HT1080 (cell line): ENCODE results near the gene CCSER2. TPM values are rescaled to one million over a fixed set of nuclear protein-coding genes. Genes with fewer than 3 reads are reported as not detected.
"Not testable (repeated sequence)": the region's sequence is repeated elsewhere in the genome, so short reads cannot be mapped to it uniquely, and the experiment has no call there.

Source experiments
- DNase-seq: peaks from one replicate; pipeline ENCODE4 v3.0.0-alpha.2; 2015; ENCODE audit warnings: low read depth
- total RNA-seq: library from RNA; depleted of rRNA; stranded (reverse); fragments of >200 nt; shearing (Covaris generic); gene quantifications from 2 replicates; pipeline ENCODE4 v1.2.3, GENCODE V29; 2014

The CCSER2 gene
- total RNA-seq, 1 experiment from 2014 or later: 24.5 TPM

DNA sequence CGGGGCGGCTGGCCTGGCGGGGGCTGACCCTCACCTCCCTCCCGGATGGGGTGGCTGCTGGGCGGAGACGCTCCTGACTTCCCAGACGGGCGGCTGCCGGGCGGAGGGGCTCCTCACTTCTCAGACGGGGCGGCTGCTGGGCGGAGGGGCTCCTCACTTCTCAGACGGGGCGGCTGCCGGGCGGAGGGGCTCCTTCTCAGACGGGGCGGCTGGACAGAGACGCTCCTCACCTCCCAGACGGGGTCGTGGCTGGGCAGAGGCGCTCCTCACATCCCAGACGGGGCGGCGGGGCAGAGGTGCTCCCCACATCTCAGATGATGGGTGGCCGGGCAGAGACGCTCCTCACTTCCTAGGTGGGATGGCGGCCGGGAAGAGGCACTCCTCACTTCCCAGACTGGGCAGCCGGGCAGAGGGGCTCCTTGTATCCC, 19.2 kb downstream of the CCSER2 start:
- DNase-seq: not testable (repeated sequence)

DNA sequence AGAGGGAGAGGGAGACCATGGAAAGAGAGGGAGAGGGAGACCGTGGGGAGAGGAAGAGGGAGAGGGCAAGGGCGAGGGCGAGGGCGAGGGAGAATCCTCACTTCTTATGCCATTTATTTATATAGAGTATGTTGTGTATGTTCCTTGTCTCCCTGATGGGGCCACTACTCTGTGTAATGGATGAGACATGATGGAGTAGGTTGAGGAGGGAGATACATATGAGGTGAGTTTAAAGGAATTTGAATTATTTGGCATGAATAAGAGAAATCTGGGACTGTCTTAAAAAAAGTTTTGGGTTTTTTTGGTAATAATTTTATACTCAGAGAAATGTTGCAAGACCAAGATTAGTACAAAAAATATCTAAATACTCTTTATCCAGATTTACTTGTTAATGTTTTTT, 20.1 kb downstream of the CCSER2 start:
- DNase-seq: peak; percentile 62

DNA sequence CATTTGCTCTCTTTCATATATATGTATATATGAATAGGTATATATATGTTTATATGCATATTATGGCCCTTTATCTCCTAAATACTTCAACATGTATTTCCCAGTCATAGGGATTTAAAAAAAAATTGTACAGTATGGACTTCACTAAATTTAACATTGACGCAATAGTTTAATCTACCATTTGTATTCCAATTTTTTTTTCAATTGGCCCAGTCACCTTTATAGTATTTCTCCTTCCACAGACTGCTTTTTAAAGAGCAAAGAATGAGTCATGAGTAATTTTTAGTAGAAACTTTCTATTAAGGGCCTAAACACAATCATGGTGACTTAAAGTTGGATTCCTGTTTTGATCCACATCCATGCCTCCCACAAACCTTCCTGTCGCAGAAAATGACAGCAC, 20.5 kb downstream of the CCSER2 start:
- DNase-seq: peak; percentile 72

DNA sequence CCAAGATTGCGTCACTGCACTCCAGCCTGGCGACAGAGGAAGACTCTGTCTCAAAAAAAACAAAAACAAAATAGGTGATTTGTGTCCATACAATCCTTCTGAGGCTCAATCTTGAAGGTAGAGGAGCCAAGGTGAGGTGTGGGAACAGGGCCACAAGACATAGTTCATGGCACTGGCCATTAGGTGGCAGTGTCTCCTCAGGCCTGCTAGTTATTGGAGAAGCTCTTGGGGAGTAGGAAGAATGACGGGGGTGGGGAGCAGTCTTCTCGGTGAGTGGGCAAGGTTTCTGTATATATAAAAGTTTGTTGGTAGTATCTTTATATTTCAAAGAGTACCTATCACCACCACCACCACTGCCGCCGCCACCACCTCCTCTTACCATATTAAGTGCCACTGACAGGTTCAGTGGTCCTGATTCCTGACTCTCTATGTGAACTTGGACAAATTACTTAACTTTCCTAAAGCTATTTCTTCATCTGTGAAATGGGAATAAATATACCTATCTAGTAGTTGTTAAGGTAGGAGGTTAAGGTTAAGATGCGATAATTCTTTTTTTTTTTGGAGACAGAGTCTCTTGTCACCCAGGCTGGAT, 24.0 kb downstream of the CCSER2 start:
- DNase-seq: peak; percentile 49

DNA sequence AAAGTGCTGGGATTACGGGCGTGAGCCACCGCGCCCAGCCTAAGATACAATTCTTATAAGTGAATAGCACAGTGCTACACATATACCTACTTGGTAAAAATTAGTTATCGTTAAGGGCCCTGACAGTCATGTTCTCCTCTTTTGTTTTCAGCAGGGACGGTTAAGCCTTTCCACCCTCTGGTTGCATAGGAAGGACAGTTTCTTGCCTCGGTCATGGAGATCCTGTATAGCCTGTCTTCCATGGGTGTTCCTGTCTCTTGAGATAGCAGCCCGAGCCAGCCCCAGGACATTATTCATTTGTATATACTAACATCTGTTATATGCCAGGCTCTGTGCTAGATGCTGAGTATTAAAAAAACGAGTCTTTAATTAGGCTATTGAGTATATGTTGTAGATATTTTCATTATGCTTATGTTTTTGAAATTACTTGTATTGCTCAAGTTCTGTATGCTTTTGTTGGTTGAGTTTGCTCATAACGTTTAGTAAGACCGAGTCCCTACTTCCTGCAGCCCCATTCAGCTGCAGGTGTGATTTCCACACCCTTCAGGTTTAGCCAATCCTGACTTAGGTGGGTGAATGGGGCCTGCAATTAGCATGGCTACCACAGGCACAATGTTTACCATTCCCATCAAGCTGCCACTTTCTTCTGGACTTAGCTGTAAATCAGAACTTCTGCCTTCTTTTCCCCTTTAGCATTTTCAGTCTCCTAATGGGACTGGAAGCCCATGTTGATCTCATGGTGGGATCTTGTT, 24.8 kb downstream of the CCSER2 start:
- no peak for DNase-seq

DNA sequence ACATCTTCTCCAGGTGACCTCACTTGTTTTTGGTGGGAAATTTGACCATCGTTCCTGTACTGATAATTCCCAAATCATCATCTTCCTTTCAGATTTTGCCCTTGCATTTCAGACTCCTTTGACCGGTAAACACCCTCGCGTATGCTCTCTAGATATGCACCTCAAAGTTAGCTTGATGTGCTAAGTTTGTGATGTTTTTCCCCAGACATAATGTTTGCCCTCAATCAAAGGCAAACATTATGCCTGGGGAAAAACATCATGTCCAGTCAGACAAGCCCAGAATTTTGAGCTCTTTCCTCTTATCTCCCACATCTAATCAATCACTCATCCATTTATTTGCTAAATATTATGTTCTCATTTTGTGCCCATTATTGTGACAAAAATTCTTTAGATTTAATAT, 26.2 kb downstream of the CCSER2 start:
- no peak for DNase-seq

DNA sequence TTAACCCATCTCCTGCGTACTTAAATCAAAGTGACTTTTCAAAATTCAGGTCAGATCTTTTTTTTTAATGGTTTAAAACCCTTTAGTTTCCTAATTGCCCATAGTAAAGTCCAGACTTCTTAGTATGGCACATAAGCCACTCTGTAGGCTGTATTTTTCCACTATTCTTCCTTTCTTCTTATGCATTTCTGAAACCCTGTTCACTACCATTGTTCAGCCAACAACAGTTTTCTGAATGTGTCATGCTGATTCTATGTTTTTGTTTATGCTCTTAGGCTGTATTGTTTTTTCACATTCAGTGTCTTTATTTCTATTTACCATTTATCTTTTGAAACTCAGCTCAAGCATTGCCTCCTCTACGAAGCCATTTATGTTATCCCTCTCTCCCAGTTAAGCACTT, 26.7 kb downstream of the CCSER2 start:
- no peak for DNase-seq

DNA sequence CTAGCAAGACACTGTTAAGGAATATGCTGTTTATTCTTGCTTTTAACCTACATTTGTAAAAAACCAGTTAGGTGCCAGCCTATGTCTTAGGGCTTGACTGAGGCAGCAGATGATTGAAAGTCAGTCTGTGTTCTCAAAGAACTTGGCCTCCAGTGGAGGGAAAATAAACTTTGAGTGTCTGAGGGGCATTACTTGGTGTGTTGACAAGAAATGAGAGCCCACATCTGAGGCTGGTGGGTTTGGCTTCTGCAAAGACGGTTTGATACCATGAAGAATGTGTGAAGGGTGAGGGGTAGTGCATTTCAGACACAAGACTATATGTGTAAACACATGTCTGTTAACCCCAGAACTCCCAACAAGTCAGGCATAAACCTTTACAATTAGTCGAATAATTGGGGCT, 28.5 kb downstream of the CCSER2 start:
- no peak for DNase-seq

DNA sequence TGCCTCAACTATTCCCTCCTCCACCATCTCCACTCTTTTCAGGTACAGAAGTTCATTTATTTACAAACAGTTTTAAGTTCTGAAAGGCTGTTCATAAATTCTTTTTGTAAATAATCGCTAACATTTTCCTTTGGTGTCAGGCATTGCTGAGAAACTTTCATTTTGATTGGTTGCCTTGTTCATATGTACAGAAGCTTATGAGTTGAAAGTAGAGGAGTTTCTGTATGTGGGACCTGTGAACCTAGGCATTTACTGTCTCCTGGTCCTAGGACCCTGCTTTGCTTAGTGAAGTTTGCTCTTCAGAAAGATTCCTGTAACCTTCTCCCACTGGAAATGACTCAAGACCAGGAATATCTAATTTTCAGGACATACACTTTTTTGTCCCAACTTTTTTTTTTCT, 30.4 kb downstream of the CCSER2 start:
- DNase-seq: no peak

DNA sequence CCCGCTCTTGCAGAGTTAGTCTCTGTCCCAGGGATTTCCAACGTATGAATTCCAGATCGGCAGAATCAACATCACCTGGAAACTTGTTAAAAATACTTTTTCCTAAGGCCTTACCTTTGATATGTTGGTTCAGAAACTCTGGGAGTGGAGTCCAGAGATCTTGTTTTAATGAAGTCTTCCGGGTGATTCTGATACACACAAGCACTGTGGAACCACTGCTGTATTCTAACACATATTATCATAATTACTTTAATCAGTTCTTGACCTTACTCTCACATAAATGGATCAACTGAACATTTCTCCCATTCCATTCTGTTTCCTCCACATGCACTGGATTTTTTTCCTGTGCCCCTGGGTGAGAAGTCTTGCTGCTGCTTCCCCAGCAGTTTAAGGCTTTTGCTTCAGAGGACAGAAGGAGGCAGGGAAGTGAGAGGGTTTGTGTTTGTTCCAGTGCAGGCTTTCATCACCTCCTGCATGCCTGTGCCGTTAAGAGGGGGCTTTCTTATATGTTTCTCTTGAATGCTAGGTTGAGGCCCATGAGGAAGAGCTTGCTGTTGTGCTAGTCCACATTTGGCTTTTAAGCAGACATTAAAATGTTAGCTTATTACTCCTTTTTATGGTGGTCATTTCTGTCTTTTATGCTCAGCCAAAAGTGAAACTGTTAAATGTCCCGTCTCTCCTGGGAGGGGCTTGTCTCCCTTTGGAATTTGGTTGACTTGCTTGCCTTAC, 32.4 kb downstream of the CCSER2 start:
- DNase-seq: peak; percentile 42

DNA sequence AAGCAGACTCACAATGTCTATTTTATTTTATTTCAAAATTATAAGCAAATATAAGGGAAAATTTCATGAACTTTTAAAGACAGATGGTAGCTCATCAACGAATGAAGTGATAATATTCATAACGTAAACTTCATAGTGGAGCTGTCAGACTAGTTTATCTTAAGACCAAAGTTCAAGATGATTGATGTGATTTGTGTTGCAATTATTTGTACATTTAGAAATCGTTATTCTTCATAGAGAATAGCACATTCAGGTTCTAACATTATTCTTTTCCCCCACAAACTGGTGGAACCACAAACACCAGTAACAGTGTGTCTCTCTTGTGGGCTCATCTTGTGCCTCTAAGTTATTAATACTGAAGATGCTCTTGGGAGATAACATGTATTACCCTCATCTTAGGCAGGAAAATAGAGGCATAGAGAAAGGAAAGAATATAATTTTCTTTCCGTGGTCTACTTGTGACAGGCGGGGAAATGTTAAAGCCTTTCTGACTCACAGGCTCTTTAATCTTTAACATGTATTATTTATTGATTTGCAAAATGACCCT, 37.0 kb downstream of the CCSER2 start:
- no peak for DNase-seq

DNA sequence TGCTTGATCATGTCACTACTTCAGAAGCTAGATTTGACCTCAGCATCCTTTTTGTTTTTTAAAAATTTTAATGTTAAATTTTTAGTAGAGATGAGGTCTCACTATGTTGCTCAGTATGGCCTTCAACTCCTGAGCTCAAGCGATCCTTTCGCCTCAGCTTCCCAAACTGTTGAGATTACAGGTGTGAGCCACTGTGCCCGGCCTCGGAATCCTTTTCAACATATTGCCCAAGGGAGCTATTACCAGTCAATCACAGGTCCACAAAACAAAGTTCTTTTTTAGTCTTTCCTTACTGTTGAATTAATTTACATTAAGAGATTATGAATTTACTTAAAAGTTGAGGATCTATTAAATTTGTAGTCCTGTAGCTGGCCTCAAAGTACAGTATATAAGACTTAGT, 37.7 kb downstream of the CCSER2 start:
- no peak for DNase-seq

DNA sequence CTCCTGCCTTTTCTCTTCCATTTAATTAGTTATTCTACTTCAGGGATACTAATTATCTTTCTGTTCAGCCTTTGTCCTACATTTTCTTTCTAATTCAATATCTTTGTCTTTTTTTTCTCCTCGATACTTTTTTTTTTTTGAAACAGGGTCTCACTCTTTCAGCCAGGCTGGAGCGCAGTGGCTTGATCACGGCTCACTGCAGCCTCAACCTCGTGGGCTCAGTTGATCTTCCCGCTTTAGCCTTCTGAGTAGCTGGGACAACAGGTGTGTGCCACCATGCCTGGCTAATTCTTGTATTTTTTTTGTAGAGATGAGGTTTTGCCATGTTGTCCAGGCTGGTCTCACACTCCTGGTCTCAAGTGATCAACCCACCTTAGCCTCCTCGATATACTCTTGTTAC, 38.9 kb downstream of the CCSER2 start:
- DNase-seq: no peak

DNA sequence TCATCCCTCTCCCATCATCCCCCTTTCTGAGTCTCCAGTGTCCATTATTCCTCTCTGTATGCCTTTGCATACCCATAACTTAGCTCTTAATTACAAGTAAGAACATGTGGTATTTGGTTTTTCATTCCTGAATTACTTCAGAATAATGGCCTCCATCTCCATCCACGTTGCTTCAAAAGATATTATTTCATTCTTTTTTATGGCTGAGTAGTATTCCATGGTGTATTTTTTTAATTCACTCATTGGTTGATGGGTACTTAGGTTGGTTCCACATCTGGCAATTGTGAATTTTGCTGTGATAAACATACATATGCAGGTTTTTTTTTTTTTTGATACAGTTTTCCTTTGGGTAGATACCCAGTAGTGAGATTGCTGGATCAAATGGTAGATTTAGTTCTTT, 40.4 kb downstream of the CCSER2 start:
- no peak for DNase-seq

DNA sequence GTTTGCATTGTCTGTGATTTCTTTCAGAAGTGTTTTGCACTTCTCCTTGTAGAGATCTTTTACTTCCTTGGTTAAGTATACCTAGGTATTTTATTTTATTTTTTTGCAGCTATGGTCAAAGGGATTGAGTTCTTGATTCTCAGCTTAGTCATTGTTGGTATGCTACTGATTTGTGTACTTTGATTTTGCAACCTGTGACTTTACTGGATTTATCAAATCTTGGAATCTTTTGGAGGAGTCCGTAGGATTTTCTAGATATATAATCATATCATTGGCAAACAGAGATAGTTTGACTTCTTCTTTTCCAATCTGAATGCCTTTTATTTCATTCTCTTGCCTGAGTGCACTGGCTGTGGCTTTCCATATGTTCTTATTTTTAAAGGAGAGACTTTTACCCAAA, 41.9 kb downstream of the CCSER2 start:
- no peak for DNase-seq

DNA sequence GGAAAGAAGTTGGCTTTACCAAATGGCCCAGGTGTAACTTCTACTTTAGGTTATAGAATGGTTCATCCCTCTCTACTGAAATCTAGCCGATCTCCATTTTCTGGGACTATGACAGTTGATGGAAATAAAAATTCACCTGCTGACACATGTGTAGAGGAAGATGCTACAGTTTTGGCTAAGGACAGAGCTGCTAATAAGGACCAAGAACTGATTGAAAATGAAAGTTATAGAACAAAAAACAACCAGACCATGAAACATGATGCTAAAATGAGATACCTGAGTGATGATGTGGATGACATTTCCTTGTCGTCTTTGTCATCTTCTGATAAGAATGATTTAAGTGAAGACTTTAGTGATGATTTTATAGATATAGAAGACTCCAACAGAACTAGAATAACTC, 43.6 kb downstream of the CCSER2 start:
- no peak for DNase-seq

DNA sequence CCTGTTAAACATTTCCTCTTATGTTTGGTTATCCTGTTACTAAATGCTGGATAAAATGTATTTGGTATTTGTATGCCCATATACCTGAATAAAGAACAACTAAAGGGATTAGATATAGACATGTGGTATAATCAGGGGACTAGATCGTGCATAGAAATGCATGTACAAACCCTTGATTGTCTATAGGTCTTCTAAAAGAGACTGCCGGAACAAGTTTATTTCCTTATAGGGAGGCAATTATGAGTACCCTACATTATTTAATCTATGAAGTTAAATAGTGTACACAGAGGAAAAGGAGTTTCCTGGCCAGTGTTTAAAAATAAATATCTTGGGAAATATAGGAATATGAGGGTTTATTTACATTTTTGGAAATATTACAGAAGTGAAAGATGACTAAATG, 44.6 kb downstream of the CCSER2 start:
- DNase-seq: no peak

DNA sequence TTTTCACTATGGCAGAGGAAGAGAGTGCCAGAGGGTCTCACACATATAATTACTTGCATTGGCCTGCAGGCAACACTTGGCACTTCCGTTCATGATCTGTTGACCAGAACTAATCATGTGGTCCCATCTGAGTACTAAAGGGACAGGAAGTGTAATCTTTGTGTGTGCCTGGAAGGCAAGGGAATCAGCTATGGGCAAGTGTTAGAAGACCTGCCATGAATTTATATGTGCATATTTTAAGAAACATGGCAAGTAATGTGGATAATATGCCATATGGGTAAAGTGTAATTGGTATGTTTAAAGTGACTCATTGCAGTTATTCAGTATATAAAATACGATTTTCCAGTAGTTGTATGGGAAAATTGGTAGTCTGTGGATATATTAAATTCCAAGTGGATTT, 46.1 kb downstream of the CCSER2 start:
- DNase-seq: no peak

DNA sequence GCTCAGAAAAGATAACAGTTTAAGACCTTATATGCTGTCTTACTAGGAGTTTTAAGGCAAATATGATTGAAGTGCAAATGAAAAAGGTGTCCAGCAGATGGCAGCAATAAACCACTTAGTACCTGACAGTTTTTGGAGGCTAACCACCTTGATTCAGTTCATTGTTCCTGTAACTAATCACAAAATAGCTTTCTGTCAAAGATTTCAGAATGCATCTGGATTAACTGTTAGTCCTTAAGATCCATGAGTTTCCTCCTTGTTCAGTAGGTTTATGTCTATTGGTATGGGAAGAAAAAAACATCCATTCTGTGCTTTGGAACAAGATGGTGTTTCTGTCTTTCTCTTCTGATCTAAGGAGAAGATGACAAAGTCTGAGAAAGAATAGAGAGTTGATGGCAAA, 46.6 kb downstream of the CCSER2 start:
- peak; percentile 48 for DNase-seq

DNA sequence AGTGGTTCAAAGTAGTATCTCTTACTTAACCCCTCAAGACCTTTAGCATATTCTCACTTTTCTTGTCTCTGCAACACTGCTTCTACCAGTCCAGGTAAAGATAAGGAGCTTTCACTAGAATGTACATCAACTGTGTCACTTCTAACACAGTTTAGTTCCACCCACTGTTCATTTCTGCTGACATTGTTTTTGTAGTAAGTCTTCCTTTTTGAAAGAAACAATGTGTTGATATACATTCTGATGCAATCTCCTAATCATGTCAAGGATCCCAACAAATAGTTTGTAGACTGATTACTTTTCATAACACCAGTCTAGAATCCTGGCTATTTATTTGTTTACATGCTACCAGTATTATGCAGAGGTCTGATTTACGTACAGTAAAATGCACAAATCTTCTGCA, 47.5 kb downstream of the CCSER2 start:
- no peak for DNase-seq

DNA sequence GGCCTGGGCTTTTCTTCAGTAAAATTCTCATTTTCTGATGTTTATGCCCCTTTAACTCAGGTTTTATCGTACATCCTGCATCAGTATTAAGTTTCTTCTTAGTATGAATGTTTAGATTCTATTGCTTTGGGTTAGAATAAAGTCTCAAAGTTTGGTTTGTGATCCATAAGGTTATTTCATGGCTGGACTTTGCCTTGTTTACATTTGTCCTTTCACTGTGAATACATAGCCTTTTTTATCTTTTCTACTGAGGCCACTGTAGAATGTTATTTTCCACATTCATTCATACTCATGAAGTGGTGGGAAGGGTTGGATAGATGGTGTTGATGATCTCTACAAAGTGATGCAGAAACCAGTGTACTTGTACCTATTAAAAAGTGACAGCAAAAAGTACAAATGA, 59.8 kb downstream of the CCSER2 start:
- no peak for DNase-seq

DNA sequence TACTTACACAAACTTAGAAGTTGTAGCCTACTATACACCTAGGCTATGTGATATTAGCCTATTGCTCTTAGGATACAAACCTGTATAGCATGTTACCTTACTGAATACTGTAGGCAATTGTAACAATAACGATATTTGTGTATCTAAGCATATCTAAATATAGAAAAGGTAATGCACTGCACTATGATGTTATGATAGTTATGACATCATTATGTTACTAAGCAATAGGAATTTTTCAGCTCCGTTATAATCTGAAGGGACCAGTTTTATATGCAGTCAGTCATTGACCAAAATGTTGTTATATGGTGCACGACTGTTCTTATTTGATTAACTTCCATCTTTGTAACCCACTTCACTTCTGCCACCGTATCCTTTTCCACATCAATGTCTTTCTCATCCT, 62.0 kb downstream of the CCSER2 start:
- DNase-seq: no peak
